ENCODE results near the gene B4GALT1. TPM values are rescaled to one million over a fixed set of nuclear protein-coding genes. Genes with fewer than 3 reads are reported as not detected.

B4GALT1 gene, protein sequence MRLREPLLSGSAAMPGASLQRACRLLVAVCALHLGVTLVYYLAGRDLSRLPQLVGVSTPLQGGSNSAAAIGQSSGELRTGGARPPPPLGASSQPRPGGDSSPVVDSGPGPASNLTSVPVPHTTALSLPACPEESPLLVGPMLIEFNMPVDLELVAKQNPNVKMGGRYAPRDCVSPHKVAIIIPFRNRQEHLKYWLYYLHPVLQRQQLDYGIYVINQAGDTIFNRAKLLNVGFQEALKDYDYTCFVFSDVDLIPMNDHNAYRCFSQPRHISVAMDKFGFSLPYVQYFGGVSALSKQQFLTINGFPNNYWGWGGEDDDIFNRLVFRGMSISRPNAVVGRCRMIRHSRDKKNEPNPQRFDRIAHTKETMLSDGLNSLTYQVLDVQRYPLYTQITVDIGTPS
- 9.4 TPM for total RNA-seq

DNA sequence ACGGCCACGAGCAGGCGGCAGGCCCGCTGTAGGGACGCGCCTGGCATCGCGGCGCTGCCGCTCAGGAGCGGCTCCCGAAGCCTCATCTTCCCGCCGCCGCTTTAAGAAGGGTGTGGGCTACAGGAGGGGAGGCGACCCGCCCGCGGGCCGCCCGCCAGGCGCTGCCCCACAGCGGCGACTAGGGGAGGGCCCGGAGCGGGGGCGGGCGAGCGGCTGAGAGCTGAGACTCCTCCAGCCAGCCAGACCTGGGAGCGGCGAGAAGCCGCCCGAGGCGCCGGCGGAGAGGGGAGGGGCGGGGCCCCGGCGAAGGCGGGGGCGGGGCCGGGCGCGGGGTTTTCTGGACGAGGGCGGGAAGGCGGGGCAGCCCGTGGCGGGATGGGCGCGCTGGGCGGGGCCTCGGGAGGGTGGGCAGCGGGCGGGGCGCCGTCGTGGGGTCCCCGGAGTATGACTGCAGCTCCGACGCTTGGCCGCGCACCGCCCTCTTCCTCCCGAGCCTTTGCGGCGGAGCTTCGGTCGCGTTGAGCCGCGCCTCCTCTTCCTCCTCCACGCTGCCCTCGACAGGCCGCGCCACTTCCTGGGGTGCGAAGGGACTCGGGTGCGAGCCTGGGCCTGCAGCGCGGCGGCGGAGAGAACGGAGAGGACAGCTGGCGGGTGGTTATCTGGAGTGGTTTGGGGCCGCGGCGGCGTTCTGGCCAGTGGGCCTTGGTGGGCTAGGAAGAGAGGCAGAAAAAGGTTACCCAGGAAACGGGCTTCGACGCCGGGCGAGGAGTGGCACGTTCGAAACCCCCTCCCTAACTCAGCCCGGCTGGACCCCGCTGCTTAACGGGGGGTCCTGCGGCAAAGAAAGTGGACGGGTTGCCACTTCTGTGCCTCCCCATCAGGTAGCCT lies at the start of gene B4GALT1:
Gene B4GALT1, minus strand, starts transcription at position 253 of the 888 bp plus-strand sequence. Its CDS starts 167 bp downstream, at position 86.
- peak; percentile 87 to 94 (median 94) for DNase-seq (ENCODE audit: low read depth in 2 of 3, low spot score in 2 of 3)

DNA sequence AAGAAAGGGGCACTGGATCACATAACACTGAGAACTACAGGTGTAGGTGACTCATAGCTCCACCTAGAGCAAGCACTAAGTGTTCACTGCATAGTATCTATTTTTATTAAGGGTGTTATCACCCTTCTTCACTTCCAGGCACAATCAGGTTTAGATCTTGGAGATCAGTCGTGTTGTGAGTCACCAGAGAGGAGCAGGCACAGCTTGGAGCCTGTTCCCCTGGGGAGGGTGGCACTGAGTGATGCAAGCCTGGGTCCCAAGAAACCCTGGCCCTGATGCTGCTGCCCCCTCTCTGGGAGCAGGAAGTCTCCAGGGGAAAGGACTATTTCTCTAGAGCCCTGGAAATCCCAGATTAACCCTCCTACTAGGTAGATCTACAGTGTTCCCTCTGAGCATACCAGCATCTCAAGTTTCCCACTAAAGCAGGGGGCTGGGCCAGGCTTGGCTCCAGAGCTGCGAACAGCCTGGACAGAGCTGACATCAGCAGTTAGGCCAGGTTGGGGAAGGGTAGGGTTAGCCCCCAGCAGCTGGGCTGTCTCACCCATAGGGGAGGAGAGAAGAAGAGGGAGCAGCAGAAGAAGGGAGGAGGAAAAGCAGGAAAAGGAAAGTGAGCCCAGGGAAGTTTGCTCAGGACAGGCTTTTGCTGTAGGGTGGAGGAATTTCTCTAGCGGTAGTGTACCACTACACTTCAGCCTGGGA lies 44.7 kb upstream of the B4GALT1 start:
- no peak for DNase-seq (ENCODE audit: low read depth in 2 of 3, low spot score in 2 of 3)

DNA sequence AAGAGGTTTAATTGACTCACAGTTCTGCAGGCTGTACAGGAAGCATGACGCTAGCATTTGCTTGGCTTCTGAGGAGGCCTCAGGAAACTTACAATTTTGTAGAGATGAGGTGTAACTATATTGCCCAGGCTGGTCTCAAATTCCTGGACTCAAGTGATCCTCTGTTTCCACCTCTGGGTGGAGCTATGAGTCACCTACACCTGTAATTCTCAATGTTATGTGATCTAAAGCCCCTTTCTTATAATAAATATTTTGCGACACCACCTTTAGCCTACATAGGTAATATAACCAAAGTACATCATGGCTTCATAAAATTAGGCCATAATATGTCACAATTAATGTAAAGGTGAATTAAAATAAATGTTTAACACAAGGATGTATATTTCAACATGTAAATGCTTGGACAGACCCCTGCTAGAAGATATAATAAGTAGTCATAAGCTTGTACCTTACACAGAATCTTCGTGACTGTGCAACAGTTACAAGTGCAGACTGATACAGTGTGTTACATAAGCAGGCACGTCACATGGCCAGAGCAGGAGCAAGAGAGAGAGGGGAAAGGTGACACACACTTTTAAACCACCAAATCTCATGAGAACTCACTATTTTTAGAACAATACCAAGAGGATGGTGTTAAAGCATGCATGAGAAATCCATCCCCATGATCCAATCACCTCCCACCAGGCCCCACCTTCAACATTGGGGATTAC lies 43.0 kb upstream of the B4GALT1 start:
- no peak for DNase-seq (ENCODE audit: low read depth in 2 of 3, low spot score in 2 of 3)

DNA sequence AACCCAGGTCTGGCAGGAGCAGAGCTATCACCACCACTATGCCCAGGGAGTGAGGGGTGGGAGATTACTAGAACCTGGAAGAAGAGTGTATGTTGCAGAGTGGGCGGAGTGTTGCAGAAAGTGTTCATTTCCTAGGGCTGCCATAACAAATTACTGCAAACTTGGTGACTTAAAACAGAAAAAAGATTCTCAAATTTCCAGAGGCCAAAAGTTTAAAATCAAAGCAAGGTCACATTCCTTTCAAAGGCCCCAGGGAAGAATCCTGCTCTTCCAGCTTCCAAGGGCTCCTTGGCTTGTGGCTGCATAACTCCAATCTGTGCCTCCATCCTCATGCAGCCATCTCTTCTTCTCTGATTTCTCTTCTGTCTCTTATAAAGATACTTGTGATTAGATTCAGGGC lies 42.3 kb upstream of the B4GALT1 start:
- DNase-seq (ENCODE audit: low read depth in 2 of 3, low spot score in 2 of 3) = no peak

DNA sequence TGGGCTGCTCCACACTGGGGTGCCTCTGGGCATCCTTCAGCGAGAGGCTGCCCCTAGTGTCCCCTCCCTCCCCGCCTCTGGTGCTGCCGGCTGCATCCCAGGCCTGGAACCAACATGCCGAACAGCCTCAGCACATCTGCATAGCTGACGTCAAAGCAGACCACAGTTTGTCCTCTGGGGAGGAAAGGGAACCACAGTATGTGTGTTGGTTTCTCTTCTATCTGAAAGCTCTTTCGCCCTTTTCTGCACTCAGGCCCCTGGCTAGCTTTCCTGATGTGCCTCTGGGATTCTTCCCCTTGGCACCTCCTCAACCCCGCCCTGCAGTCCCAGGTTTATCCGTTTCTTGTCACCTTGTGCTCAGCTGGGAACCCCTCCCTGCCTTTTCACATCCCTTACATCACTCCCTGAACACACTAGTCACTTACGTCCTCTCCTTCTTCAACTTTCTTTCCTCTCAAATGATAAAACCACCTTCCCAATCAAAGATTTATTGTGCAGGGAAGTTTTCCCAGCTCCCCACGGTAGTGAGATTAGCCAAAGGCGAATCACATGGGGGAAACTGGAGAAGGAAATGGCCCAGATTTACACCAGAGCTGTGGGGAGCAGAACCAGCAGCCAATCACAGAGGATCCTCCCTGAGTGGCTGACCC lies 35.5 kb upstream of the B4GALT1 start:
- DNase-seq (ENCODE audit: low read depth in 2 of 3, low spot score in 2 of 3) = peak in 2 of 3 donors; percentile 67 to 85

DNA sequence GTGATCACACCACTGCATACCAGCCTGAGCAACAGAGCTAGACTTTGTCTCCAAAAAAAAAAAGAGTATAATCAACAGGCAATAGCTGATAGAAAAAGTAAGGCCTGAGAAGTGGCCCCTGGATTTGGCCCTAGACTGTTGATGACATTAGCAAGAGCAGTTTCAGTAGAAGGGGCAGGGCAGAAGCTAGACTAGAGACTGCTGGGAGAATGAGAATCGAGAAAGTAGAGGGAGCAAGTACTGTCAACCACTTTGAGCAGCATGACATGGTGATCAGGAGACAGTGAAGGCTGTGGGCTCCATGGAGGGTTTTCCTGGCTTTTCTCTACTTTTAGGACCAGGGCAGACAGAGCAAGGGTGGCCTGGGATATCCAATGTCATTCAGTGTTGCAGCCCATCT lies 34.9 kb upstream of the B4GALT1 start:
- no peak for DNase-seq (ENCODE audit: low read depth in 2 of 3, low spot score in 2 of 3)

DNA sequence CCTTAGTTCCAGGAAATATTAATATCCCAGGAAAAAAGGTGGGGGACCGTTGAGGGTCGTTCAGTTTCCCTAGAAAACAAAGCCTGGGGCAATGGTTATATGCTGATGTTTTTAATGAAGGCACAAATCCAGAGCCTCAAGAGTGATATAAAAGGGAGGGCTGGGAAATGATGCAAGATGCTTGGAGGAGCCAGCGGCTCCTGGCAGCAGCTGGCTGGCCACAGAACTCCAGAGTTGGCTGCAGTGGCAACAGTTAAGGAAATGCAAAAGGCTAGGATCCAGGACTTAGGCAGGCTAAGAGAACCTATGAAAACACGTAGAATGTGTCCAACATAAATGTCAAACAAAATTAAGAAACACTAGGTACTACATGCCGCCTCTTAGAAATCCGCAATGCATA lies 31.0 kb upstream of the B4GALT1 start:
- no peak for DNase-seq (ENCODE audit: low read depth in 2 of 3, low spot score in 2 of 3)

DNA sequence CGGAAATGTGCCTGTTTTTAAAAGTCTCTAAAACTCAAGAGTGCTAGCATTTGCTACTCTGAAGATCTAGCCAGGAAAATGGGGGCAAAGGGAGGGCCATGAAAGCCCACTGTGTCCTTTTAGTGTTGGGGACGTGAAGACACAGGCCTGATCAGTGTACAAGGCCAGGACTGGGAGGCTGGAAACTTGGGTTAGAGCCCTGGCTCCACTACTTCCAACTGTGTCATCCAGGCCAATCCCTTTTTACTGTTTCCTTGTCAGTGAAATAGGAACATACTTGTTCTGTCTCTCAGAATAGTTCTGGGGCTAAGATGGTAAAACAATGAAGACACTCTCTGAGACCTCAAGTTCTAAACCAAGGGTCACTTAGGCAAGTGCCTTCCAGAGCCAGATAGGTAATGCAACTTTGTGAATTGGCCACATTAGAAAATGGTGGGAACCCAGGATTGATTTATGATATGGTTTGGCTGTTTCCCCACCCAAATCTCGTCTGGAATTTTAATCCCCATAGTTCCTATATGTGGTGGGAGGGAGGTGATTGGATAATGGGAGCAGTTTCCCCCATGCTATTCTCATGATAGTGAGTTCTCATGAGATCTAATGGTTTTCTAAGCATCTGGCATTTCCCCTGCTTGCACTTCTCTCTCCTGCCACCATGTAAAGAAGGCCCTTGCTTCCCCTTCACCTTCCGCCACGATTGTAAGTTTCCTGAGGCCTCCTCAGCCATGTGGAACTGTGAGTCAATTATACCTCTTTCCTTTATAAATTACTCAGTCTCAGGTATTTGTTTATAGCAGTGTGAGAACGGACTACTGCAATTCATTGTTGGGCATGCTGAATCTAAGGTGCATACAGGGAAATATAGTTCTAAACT lies 30.4 kb upstream of the B4GALT1 start:
- DNase-seq (ENCODE audit: low read depth in 2 of 3, low spot score in 2 of 3) = no peak

DNA sequence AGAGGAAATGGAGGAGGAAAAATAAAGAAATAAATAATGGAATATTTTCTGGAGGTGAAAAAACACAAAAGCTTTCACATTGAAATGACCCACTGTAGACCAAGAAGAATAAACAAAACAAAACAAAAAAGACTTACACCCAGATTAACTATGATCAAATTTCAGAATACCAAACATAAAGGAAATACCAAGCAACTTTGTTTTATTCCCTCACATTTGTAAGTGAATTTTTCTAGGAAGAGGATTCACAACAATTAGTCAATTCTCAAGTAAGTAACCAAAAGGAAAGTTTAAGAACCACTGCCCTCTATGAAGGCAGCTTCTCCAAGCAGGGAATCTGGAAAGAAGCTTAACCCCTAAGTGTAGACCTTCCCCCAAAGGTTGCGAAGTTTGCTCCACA lies 29.6 kb upstream of the B4GALT1 start:
- no peak for DNase-seq (ENCODE audit: low read depth in 2 of 3, low spot score in 2 of 3)

DNA sequence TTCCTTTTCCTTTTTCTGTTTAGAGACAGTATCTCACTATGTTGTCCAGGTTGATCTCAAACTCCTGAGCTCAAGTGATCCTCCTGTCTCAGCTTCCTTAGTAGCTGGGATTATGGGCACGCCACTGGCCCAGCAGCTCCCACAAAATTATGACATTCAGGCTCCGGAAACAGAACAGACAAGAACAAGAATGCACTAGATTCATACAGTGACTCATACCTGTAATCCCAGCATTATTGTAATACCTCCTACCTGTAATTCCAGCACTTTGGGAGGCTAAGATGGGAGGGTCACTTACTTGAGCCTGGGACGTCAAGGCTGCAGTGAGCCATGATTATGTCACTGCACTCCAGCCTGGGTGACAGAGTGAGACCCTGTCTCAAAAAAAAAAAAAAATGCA lies 26.7 kb upstream of the B4GALT1 start:
- no peak for DNase-seq (ENCODE audit: low read depth in 2 of 3, low spot score in 2 of 3)

DNA sequence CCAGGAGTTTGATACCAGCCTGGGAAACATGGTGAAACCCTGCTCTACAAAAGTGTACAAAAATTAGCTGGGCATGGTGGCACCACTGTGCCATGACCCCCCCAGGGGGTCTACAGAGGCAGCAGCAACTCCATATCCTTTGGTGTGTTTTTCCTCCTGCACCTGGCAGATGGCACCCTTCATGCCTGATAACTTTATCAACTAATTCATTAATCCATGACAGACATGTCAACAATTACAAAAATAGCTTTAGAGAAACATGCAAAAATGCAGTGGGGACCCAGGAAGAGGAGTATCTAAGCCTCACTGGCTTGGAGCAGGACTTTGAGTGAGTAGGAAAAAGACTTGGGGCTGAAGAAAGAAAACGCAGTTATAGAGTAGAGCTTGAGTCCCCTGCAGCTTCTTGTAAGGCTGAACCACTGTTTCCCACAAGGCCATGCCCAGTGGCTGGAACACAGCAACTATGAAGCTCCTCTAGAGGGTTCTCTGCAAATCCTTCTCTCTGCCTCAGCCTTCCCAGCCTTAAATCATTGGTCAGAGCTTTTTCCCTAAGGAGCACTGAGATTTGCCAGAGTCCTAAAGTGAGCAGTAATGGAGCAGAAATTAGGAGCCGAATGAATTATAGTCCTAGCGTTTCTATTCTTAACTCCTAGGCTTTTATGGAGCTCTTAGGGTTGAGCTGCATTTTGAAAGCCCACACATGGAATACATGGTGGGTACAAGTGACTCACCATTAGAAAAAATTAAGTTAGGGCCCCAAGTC lies 25.5 kb upstream of the B4GALT1 start:
- DNase-seq (ENCODE audit: low read depth in 2 of 3, low spot score in 2 of 3) = no peak

DNA sequence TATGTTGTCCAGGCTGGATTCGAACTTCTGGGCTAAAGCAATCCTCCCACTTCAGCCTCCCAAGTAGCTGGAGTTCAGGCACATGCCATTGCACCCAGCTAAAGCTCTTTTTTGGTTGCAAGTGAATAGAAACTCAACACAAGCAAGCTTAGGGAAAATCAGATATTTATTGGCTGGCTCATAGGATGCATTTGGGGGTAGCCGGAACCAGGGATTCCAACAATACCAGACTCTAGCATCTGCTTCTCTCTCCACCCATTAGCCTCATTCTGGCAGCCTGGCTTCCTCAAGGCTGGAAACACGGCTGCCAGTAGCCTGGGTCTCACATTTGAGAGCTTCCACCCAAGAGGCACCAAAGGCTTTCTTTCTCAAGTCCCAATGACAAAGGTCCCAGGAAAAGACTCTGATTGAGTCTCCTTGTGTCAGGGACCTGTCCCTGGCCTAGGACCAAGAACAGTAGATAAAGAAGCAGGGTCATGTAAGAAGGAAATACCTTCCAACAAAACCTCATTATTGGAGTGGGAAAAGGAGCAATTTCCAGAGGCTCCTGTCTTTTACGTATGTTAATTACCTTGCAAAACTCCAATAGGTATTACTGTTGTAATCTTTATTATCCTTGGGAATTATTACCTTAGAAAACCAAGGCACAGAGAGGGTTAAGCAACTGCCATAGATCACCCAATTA lies 23.0 kb upstream of the B4GALT1 start:
- no peak for DNase-seq (ENCODE audit: low read depth in 2 of 3, low spot score in 2 of 3)

DNA sequence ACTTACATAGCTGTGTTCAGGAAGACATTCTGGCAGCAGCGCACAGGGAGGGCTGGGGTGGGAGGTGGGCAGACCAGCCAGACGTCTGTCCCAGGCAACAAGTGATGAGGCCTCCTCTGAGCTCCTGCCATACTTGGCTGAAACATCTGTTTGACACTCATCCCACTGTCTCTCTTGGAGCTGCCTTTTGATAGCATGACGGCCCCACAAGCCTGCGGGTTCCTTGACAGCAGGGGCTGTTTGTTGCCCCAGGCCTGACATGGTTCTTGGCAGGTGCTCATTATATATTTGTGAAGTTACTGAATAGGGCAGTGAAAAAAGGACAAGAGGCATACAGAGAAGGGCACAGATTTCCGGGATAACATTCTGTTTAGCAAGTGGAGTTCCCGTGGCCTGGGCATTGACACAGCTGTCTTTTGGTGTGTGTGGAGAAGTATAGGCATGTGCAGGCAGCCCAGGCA lies 22.2 kb upstream of the B4GALT1 start:
- DNase-seq (ENCODE audit: low read depth in 2 of 3, low spot score in 2 of 3) = no peak

DNA sequence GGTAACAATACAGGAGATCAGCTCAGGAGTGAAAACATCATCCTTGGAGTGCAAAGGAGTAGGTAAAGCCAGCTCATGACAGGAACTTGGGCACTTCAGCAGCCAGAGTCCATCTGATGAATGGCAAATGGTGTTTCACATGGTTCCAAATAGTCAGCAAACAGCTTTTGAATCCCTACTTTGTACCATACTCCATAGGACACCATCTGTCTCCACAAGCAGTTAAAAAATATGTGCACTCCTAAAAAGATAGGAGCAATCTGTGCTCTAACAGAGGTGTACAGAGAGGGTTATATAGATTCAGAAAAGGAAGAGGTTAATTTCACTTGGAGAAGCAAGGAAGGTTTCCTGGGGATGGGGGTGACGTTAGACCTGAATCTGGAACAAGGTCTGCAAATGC lies 21.6 kb upstream of the B4GALT1 start:
- DNase-seq (ENCODE audit: low read depth in 2 of 3, low spot score in 2 of 3) = no peak

DNA sequence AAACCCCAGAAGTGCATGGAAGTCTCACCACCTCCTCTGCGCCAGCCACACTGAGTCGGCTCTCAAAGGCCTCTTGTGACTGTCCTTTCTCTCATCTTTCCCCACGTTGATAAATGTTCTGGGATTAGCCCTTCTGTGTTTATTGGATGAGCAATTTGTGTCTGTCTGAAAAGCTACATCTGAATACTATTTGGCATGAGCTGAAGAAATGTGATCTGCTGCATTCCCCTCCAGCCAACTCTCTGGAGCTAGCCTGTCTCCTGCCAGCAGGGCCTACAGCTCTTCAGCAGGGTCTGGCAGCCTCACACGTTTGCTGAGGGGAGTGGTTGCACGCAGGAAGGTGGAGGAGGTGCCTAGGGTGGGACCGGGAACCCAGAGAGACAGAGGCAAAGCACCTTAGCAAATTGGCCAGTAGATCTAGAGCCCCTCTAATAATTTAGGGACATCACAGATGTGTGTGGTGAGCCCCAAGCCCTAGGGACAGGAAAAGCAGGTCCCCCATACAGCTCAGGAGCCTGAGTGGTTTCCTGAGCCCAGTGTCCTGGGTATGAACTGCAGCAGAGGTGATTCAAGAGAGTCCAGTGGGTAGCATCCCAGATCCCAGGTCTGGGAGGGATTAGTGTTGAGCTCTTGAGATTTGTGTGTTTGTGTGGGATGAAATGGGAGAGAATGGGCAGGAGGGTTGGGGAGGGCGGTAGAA lies 20.5 kb upstream of the B4GALT1 start:
- DNase-seq (ENCODE audit: low read depth in 2 of 3, low spot score in 2 of 3) = no peak

DNA sequence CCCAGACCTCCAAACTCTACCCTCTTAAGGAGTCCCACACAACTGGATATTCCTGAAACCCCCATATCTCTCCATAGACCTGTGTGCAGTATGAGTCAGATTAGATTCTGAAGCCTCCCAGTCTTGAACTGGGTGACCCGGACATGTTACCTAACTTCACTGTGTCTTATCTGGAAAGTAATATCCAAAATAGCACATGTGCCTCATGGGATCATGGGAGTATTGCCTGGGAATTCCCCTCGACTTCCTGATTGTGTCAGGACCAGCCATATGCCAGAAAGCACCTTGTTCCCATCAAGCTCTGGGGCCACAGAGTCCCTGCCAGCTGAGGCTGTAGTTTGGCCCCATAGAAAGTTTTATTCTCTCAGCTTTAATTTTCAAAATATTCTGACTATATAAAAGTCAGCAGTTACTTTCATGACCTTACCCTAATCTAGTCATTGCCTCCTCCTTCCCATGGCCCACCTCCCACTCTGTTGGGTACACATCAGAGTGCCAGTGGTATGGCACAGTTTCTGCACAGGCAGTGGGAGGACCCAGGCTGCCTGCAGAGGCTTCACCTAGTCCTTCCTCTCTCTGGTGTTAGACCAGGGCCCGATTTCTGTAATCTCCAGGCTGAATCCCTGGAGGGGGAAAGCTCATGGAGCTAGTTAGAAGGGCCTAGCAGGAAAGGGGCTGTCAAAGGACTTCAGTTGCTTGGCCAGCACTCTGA lies 19.5 kb upstream of the B4GALT1 start:
- no peak for DNase-seq (ENCODE audit: low read depth in 2 of 3, low spot score in 2 of 3)
